BJ (cell line): Measurements from ENCODE around the gene RMI2. TPM values are rescaled to one million over a fixed set of nuclear protein-coding genes. Genes with fewer than 3 reads are reported as not detected.

ENCODE experiments used
- CTCF ChIA-PET: fragments of 350-600 bp; formaldehyde crosslinking; extraction: SDS; loops from one replicate; lab custom pipeline; 2021; ENCODE audit warnings: antibody characterized with exemption, inconsistent platforms; lab: Yijun Ruan, JAX
- POLR2A ChIA-PET: fragments of 300-600 bp; sonication (Branson Sonifier 250); formaldehyde crosslinking; extraction: SDS; loops from one replicate; lab custom pipeline; 2021; ENCODE audit warnings: antibody characterized with exemption; lab: Charles Lee
- DNase-seq: peaks from one replicate; pipeline ENCODE4 v3.0.0-alpha.2; 2011; ENCODE audit warnings: low read depth
- H3K27me3 ChIP-seq: 2 replicates; pipeline ENCODE4 v1.6.0; 2011; ENCODE audit warnings: low read length; ENCODE audit not compliant: control insufficient read depth, insufficient read depth
- H3K36me3 ChIP-seq: 2 replicates; pipeline ENCODE4 v1.5.1; 2011; ENCODE audit warnings: low read length; ENCODE audit not compliant: control insufficient read depth, insufficient read depth
- H3K4me3 ChIP-seq: 2 replicates; pipeline ENCODE4 v1.5.1; 2011; ENCODE audit warnings: low read depth, mild to moderate bottlenecking, control low read depth, low read length
- CTCF ChIP-seq: IDR thresholded peaks from 2 replicates; pipeline ENCODE4 v1.5.1; 2011; ENCODE audit warnings: low read depth, mild to moderate bottlenecking, control low read depth, inconsistent platforms, low read length, moderate library complexity; ENCODE audit not compliant: insufficient read depth
- polyA plus RNA-seq: library from polyadenylated mRNA; depleted of rRNA; stranded (reverse); fragments of >200 nt; gene quantifications from 2 replicates; pipeline ENCODE4 v1.2.3, GENCODE V29; 2011

Gene RMI2
- polyA plus RNA-seq, 1 experiment = 1.7 TPM

GRCh38 chr16:11392041-11392581 lies 46.9 kb downstream of the RMI2 start:
- no peaks in the 10 kb centered on the region for H3K27me3 ChIP-seq
- ChIA-PET CTCF (interaction anchor here (1.3 kb wide), 2 partner anchors 10 to 428 kb away, joined by 4 read pairs; no protein-coding TSS in a partner anchor), POLR2A (no interaction called here)
- no peak overlapping the region for H3K4me3 ChIP-seq
- DNase-seq = no peak
- H3K36me3 ChIP-seq = no peaks in the 10 kb centered on the region
- no peak for TF ChIP-seq CTCF

GRCh38 chr16:11393366-11393765 lies 48.1 kb downstream of the RMI2 start:
- ChIA-PET CTCF (interaction anchor here (1.0 kb wide), 2 partner anchors 8 to 247 kb away, joined by 3 to 4 read pairs; no protein-coding TSS in a partner anchor), POLR2A (no interaction called here)
- Histone ChIP-seq H3K27me3 (no peaks in the 10 kb centered on the region), H3K36me3 (no peaks in the 10 kb centered on the region), H3K4me3 (no peak overlapping the region)
- DNase-seq = no peak
- TF ChIP-seq CTCF = no peak

- H3K27me3 ChIP-seq = no peaks in the 10 kb centered on the region
- no peak for DNase-seq
- no peaks in the 10 kb centered on the region for H3K36me3 ChIP-seq
- POLR2A ChIA-PET = no interaction called here
- TF ChIP-seq CTCF = no peak
- CTCF ChIA-PET = interaction anchor here (0.7 to 6.2 kb wide), 5 partner anchors 8 to 682 kb away, joined by 3 to 75 read pairs (median 7); no protein-coding TSS in a partner anchor
- H3K4me3 ChIP-seq = no peak overlapping the region
Measured at GRCh38 chr16:11393861-11394592, 48.8 kb downstream of the RMI2 start.

- POLR2A ChIA-PET = no interaction called here
- DNase-seq = no peak
- no peak for TF ChIP-seq CTCF
- Histone ChIP-seq H3K4me3 (no peak overlapping the region), H3K27me3 (no peaks in the 10 kb centered on the region), H3K36me3 (no peaks in the 10 kb centered on the region)
- CTCF ChIA-PET = interaction anchor here (0.7 to 6.2 kb wide), 5 partner anchors 8 to 682 kb away, joined by 3 to 75 read pairs (median 7); no protein-coding TSS in a partner anchor
Measured at GRCh38 chr16:11394593-11394960, 49.3 kb downstream of the RMI2 start.
